Measurements from ENCODE around the gene CPNE8.

Gene CPNE8

DNA sequence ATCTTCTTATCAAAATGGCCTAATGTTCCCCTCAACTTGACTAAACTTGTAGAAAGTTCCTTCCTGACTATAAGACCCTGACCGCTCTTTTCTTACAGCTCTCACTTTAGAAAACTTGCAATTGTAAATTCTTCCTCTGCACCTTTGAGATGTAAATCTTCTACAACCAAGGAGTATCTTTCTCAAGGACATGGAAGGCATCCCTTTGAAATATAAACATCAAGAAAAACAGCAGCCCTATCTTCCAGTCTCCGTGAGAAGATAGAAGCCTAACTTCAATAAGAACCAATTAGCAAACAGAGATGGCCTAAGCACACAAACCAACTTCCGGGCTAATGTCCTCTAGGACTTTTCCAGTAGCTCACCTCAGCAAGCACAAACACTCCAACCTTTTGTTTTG lies 210.3 kb downstream of the CPNE8 start:
- Histone ChIP-seq H3K4me3 (replicated peaks; ENCODE audit: insufficient read depth, low read length) (no peak overlapping the region), H3K27ac (replicated peaks) (no peak overlapping the region), H3K27me3 (ENCODE audit: insufficient read depth, poor library complexity, severe bottlenecking) (no peaks in the 10 kb centered on the region)
- no peak for DNase-seq (ENCODE audit: low read depth in 1 of 2, low spot score in 1 of 2)
- TF ChIP-seq GABPA (IDR thresholded peaks at IDR 0.05; ENCODE audit: low read depth) = no peak
- TF ChIP-seq, protein P1, sequence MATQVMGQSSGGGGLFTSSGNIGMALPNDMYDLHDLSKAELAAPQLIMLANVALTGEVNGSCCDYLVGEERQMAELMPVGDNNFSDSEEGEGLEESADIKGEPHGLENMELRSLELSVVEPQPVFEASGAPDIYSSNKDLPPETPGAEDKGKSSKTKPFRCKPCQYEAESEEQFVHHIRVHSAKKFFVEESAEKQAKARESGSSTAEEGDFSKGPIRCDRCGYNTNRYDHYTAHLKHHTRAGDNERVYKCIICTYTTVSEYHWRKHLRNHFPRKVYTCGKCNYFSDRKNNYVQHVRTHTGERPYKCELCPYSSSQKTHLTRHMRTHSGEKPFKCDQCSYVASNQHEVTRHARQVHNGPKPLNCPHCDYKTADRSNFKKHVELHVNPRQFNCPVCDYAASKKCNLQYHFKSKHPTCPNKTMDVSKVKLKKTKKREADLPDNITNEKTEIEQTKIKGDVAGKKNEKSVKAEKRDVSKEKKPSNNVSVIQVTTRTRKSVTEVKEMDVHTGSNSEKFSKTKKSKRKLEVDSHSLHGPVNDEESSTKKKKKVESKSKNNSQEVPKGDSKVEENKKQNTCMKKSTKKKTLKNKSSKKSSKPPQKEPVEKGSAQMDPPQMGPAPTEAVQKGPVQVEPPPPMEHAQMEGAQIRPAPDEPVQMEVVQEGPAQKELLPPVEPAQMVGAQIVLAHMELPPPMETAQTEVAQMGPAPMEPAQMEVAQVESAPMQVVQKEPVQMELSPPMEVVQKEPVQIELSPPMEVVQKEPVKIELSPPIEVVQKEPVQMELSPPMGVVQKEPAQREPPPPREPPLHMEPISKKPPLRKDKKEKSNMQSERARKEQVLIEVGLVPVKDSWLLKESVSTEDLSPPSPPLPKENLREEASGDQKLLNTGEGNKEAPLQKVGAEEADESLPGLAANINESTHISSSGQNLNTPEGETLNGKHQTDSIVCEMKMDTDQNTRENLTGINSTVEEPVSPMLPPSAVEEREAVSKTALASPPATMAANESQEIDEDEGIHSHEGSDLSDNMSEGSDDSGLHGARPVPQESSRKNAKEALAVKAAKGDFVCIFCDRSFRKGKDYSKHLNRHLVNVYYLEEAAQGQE (IDR thresholded peaks at IDR 0.05; ENCODE audit: insufficient replicate concordance, low read depth) = no peak
- TF ChIP-seq POLR2AphosphoS5 (IDR thresholded peaks at IDR 0.05; ENCODE audit: low read depth) = no peak
- TF ChIP-seq, protein P2, sequence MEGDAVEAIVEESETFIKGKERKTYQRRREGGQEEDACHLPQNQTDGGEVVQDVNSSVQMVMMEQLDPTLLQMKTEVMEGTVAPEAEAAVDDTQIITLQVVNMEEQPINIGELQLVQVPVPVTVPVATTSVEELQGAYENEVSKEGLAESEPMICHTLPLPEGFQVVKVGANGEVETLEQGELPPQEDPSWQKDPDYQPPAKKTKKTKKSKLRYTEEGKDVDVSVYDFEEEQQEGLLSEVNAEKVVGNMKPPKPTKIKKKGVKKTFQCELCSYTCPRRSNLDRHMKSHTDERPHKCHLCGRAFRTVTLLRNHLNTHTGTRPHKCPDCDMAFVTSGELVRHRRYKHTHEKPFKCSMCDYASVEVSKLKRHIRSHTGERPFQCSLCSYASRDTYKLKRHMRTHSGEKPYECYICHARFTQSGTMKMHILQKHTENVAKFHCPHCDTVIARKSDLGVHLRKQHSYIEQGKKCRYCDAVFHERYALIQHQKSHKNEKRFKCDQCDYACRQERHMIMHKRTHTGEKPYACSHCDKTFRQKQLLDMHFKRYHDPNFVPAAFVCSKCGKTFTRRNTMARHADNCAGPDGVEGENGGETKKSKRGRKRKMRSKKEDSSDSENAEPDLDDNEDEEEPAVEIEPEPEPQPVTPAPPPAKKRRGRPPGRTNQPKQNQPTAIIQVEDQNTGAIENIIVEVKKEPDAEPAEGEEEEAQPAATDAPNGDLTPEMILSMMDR (IDR thresholded peaks at IDR 0.05; ENCODE audit: insufficient read depth, low read length) = no peak
- TF ChIP-seq SPI1 (IDR thresholded peaks at IDR 0.05; ENCODE audit: borderline replicate concordance, low read depth) = no peak

DNA sequence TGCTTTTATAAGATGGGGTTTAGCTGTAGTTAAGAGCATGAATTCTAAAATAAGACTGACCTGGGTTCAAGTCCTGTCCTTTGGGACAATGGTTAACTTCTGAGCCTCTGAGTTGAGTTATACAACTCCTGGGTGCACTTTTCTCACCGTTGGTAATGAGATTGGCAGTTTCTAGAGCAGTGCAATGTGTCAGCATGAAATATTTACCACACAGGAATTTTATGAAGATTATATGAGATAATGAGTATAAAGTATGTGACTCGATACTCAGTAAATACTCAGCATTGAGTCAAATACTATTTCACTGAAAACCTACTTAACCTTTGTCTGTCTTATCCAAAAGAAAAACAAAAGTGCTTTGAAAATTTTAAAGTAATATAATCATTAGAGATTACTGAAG lies 214.2 kb downstream of the CPNE8 start:
- no peak overlapping the region for H3K4me3 ChIP-seq (replicated peaks; ENCODE audit: insufficient read depth, low read length)
- no peaks in the 10 kb centered on the region for H3K27me3 ChIP-seq (ENCODE audit: insufficient read depth, poor library complexity, severe bottlenecking)
- TF ChIP-seq GABPA (IDR thresholded peaks at IDR 0.05; ENCODE audit: low read depth) (no peak), POLR2AphosphoS5 (IDR thresholded peaks at IDR 0.05; ENCODE audit: low read depth) (no peak), SPI1 (IDR thresholded peaks at IDR 0.05; ENCODE audit: borderline replicate concordance, low read depth) (no peak)
- TF ChIP-seq, protein P2 (IDR thresholded peaks at IDR 0.05; ENCODE audit: insufficient read depth, low read length) = no peak
- TF ChIP-seq, protein P1 (IDR thresholded peaks at IDR 0.05; ENCODE audit: insufficient replicate concordance, low read depth) = no peak
- DNase-seq (ENCODE audit: low read depth in 1 of 2, low spot score in 1 of 2) = no peak
- H3K27ac ChIP-seq (replicated peaks) = no peak overlapping the region

DNA sequence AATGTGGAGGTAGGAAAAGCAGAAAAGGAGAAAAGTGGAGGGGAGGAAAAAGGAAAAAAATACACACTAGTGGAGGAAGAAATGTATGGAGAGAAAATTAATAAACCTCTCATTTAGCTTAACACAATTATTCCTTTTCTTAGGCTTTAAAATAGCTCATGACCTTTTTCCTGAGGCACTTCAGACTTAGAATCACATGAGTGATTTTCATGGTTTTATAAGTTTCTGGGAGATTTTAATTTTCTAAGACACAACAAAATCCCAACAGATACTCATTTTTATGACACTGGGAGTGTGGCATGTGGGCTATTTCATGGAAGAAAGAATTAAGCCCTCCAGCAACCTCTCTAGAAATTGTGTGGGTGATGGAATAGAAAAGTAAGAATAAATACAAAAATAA lies 214.7 kb downstream of the CPNE8 start:
- Histone ChIP-seq H3K27me3 (ENCODE audit: insufficient read depth, poor library complexity, severe bottlenecking) (no peaks in the 10 kb centered on the region), H3K27ac (replicated peaks) (no peak overlapping the region), H3K4me3 (replicated peaks; ENCODE audit: insufficient read depth, low read length) (no peak overlapping the region)
- DNase-seq (ENCODE audit: low read depth in 1 of 2, low spot score in 1 of 2) = no peak
- TF ChIP-seq, protein P1 (IDR thresholded peaks at IDR 0.05; ENCODE audit: insufficient replicate concordance, low read depth) = no peak
- no peak for TF ChIP-seq SPI1 (IDR thresholded peaks at IDR 0.05; ENCODE audit: borderline replicate concordance, low read depth)
- TF ChIP-seq GABPA (IDR thresholded peaks at IDR 0.05; ENCODE audit: low read depth) = no peak

Measured in HL-60 (cell line).